ENCODE measurements around the gene KLHL17.

DNA sequence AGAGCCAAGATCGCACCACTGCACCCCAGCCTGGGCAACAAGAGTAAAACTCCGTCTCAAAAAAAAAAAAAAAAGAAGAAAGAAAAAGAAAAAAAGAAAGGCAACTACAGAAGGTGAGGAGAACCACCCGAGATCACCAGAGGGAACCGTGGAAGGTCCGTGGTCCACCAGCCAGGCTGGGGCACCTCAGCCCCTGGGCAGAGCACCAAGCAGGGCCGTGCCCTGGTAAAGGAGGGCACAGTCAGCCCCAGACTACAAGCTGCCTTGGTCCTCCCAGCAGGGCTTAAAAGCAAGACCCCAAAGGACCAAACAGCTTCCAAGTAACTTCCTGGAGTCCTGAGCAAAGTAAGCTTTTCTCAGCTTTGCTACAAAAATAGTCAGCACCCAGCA lies 45.5 kb upstream of the KLHL17 start:
- TF ChIP-seq, protein P1, sequence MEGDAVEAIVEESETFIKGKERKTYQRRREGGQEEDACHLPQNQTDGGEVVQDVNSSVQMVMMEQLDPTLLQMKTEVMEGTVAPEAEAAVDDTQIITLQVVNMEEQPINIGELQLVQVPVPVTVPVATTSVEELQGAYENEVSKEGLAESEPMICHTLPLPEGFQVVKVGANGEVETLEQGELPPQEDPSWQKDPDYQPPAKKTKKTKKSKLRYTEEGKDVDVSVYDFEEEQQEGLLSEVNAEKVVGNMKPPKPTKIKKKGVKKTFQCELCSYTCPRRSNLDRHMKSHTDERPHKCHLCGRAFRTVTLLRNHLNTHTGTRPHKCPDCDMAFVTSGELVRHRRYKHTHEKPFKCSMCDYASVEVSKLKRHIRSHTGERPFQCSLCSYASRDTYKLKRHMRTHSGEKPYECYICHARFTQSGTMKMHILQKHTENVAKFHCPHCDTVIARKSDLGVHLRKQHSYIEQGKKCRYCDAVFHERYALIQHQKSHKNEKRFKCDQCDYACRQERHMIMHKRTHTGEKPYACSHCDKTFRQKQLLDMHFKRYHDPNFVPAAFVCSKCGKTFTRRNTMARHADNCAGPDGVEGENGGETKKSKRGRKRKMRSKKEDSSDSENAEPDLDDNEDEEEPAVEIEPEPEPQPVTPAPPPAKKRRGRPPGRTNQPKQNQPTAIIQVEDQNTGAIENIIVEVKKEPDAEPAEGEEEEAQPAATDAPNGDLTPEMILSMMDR (IDR thresholded peaks at IDR 0.05; ENCODE audit: low read depth, low read length, missing input control): no peak
- TF ChIP-seq, protein P2, sequence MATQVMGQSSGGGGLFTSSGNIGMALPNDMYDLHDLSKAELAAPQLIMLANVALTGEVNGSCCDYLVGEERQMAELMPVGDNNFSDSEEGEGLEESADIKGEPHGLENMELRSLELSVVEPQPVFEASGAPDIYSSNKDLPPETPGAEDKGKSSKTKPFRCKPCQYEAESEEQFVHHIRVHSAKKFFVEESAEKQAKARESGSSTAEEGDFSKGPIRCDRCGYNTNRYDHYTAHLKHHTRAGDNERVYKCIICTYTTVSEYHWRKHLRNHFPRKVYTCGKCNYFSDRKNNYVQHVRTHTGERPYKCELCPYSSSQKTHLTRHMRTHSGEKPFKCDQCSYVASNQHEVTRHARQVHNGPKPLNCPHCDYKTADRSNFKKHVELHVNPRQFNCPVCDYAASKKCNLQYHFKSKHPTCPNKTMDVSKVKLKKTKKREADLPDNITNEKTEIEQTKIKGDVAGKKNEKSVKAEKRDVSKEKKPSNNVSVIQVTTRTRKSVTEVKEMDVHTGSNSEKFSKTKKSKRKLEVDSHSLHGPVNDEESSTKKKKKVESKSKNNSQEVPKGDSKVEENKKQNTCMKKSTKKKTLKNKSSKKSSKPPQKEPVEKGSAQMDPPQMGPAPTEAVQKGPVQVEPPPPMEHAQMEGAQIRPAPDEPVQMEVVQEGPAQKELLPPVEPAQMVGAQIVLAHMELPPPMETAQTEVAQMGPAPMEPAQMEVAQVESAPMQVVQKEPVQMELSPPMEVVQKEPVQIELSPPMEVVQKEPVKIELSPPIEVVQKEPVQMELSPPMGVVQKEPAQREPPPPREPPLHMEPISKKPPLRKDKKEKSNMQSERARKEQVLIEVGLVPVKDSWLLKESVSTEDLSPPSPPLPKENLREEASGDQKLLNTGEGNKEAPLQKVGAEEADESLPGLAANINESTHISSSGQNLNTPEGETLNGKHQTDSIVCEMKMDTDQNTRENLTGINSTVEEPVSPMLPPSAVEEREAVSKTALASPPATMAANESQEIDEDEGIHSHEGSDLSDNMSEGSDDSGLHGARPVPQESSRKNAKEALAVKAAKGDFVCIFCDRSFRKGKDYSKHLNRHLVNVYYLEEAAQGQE (IDR thresholded peaks at IDR 0.05): no peak
- TF ChIP-seq GABPA (IDR thresholded peaks at IDR 0.05 in 1 of 2, conservative IDR thresholded peaks at IDR 0.05 in 1 of 2) (no peak), RXRA (IDR thresholded peaks at IDR 0.05) (no peak), YY1 (IDR thresholded peaks at IDR 0.05) (no peak), TAF1 (conservative IDR thresholded peaks at IDR 0.05) (no peak), RAD21 (IDR thresholded peaks at IDR 0.05) (no peak), HNF4G (IDR thresholded peaks at IDR 0.05) (no peak), SP1 (IDR thresholded peaks at IDR 0.05) (no peak)
- TF ChIP-seq, protein P3, sequence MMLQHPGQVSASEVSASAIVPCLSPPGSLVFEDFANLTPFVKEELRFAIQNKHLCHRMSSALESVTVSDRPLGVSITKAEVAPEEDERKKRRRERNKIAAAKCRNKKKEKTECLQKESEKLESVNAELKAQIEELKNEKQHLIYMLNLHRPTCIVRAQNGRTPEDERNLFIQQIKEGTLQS (IDR thresholded peaks at IDR 0.05): no peak
- TF ChIP-seq, protein P4, sequence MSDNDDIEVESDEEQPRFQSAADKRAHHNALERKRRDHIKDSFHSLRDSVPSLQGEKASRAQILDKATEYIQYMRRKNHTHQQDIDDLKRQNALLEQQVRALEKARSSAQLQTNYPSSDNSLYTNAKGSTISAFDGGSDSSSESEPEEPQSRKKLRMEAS (IDR thresholded peaks at IDR 0.05): no peak
- TF ChIP-seq, protein P5, sequence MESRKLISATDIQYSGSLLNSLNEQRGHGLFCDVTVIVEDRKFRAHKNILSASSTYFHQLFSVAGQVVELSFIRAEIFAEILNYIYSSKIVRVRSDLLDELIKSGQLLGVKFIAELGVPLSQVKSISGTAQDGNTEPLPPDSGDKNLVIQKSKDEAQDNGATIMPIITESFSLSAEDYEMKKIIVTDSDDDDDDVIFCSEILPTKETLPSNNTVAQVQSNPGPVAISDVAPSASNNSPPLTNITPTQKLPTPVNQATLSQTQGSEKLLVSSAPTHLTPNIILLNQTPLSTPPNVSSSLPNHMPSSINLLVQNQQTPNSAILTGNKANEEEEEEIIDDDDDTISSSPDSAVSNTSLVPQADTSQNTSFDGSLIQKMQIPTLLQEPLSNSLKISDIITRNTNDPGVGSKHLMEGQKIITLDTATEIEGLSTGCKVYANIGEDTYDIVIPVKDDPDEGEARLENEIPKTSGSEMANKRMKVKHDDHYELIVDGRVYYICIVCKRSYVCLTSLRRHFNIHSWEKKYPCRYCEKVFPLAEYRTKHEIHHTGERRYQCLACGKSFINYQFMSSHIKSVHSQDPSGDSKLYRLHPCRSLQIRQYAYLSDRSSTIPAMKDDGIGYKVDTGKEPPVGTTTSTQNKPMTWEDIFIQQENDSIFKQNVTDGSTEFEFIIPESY (IDR thresholded peaks at IDR 0.05): no peak
